ENCODE measurements around the gene TSGA10IP.

Gene TSGA10IP

GRCh38 chr11:66007201-66007634, 61.9 kb downstream of the TSGA10IP start:
- Histone ChIP-seq H3K36me3 (ENCODE audit: insufficient read depth, low read length) (peaks cover 25% of the 10 kb centered on the region), H3K9me3 (ENCODE audit: low read length) (no peaks in the 10 kb centered on the region), H2AFZ (ENCODE audit: low read length) (no peak overlapping the region), H3K27ac (ENCODE audit: low read depth, low read length, poor library complexity, severe bottlenecking) (no peak overlapping the region), H3K27me3 (ENCODE audit: insufficient read depth, low read length) (no peaks in the 10 kb centered on the region), H3K4me1 (ENCODE audit: insufficient read depth, low read length, severe bottlenecking) (peaks cover 10% of the 10 kb centered on the region), H3K79me2 (ENCODE audit: insufficient read depth, low read length) (peaks cover 7% of the 10 kb centered on the region), H3K4me2 (ENCODE audit: low read length) (no peak overlapping the region), H4K20me1 (ENCODE audit: insufficient read depth, low read length) (no peaks in the 10 kb centered on the region), H3K4me3 (ENCODE audit: low read depth, low read length, poor library complexity, severe bottlenecking) (no peak overlapping the region), H3F3A (ENCODE audit: insufficient read depth, low read length) (no peaks in the 10 kb centered on the region), H3K9me2 (ENCODE audit: low read depth, low read length) (no peaks in the 10 kb centered on the region), H3K9ac (ENCODE audit: low read length) (no peak overlapping the region)
- no peak for TF ChIP-seq EZH2 (IDR thresholded peaks at IDR 0.05; ENCODE audit: borderline replicate concordance, low read length)
- TF ChIP-seq CTCF (IDR thresholded peaks at IDR 0.05; ENCODE audit: low read length), result no peak

GRCh38 chr11:66008095-66008467, 62.8 kb downstream of the TSGA10IP start:
- Histone ChIP-seq H3K9me2 (ENCODE audit: low read depth, low read length) (no peaks in the 10 kb centered on the region), H3K4me3 (ENCODE audit: low read depth, low read length, poor library complexity, severe bottlenecking) (no peak overlapping the region), H3K36me3 (ENCODE audit: insufficient read depth, low read length) (peaks cover 25% of the 10 kb centered on the region), H3K79me2 (ENCODE audit: insufficient read depth, low read length) (peaks cover 4% of the 10 kb centered on the region), H3K4me2 (ENCODE audit: low read length) (no peak overlapping the region), H4K20me1 (ENCODE audit: insufficient read depth, low read length) (no peaks in the 10 kb centered on the region), H3K27ac (ENCODE audit: low read depth, low read length, poor library complexity, severe bottlenecking) (no peak overlapping the region), H3K27me3 (ENCODE audit: insufficient read depth, low read length) (no peaks in the 10 kb centered on the region), H2AFZ (ENCODE audit: low read length) (no peak overlapping the region), H3K9me3 (ENCODE audit: low read length) (no peaks in the 10 kb centered on the region), H3K4me1 (ENCODE audit: insufficient read depth, low read length, severe bottlenecking) (peaks cover 6% of the 10 kb centered on the region), H3K9ac (ENCODE audit: low read length) (no peak overlapping the region), H3F3A (ENCODE audit: insufficient read depth, low read length) (no peaks in the 10 kb centered on the region)
- TF ChIP-seq CTCF (IDR thresholded peaks at IDR 0.05; ENCODE audit: low read length), result no peak
- TF ChIP-seq EZH2 (IDR thresholded peaks at IDR 0.05; ENCODE audit: borderline replicate concordance, low read length), result no peak

- Histone ChIP-seq H3K9ac (ENCODE audit: low read length) (no peak overlapping the region), H3K36me3 (ENCODE audit: insufficient read depth, low read length) (peaks cover 23% of the 10 kb centered on the region)
Measured at GRCh38 chr11:66008468-66009101, 63.3 kb downstream of the TSGA10IP start.

More at GRCh38 chr11:66008468-66009101, 63.3 kb downstream of the TSGA10IP start:
- no peaks in the 10 kb centered on the region for H3F3A ChIP-seq (ENCODE audit: insufficient read depth, low read length)
- no peaks in the 10 kb centered on the region for H3K9me2 ChIP-seq (ENCODE audit: low read depth, low read length)
- H3K27me3 ChIP-seq (ENCODE audit: insufficient read depth, low read length), result no peaks in the 10 kb centered on the region
- no peak overlapping the region for H3K27ac ChIP-seq (ENCODE audit: low read depth, low read length, poor library complexity, severe bottlenecking)
- H3K79me2 ChIP-seq (ENCODE audit: insufficient read depth, low read length), result no peaks in the 10 kb centered on the region
- H3K9me3 ChIP-seq (ENCODE audit: low read length), result no peaks in the 10 kb centered on the region
- no peak overlapping the region for H2AFZ ChIP-seq (ENCODE audit: low read length)
- H3K4me2 ChIP-seq (ENCODE audit: low read length), result no peak overlapping the region
- H3K4me1 ChIP-seq (ENCODE audit: insufficient read depth, low read length, severe bottlenecking), result peaks cover 1% of the 10 kb centered on the region
- no peak overlapping the region for H3K4me3 ChIP-seq (ENCODE audit: low read depth, low read length, poor library complexity, severe bottlenecking)
- TF ChIP-seq CTCF (IDR thresholded peaks at IDR 0.05; ENCODE audit: low read length), result no peak
- no peak for TF ChIP-seq EZH2 (IDR thresholded peaks at IDR 0.05; ENCODE audit: borderline replicate concordance, low read length)
- H4K20me1 ChIP-seq (ENCODE audit: insufficient read depth, low read length), result no peaks in the 10 kb centered on the region
